Adipocyte (in vitro differentiated cells): ENCODE results near the gene YKT6.

Source experiments
- DNase-seq: peaks from one replicate; pipeline ENCODE4 v3.0.0-alpha.2; 2015; ENCODE audit warnings: low read depth
- H3K27me3 ChIP-seq: replicated peaks from 2 replicates; pipeline ENCODE4 v1.7.0; 2013; ENCODE audit warnings: mild to moderate bottlenecking, low read length, moderate library complexity; ENCODE audit not compliant: control insufficient read depth, insufficient read depth
- H3K36me3 ChIP-seq: 2 replicates; pipeline ENCODE4 v1.7.0; 2013; ENCODE audit warnings: low read length, mild to moderate bottlenecking, moderate library complexity; ENCODE audit not compliant: control insufficient read depth, insufficient read depth, severe bottlenecking
- H3K4me1 ChIP-seq: 2 replicates; pipeline ENCODE4 v1.7.0; 2013; ENCODE audit warnings: mild to moderate bottlenecking, low read length, moderate library complexity; ENCODE audit not compliant: control insufficient read depth, insufficient read depth
- H3K4me3 ChIP-seq: 2 replicates; pipeline ENCODE4 v1.7.0; 2013; ENCODE audit warnings: mild to moderate bottlenecking, low read length, moderate library complexity
- H3K9ac ChIP-seq: 2 replicates; pipeline ENCODE4 v1.7.0; 2013; ENCODE audit warnings: mild to moderate bottlenecking, low read length, moderate library complexity
- H3K9me3 ChIP-seq: 2 replicates; pipeline ENCODE4 v1.7.0; 2013; ENCODE audit warnings: mild to moderate bottlenecking, low read length, moderate library complexity; ENCODE audit not compliant: control insufficient read depth

YKT6 gene

GRCh38 chr7:44229546-44230105, 28.8 kb downstream of the YKT6 start:
- Histone ChIP-seq H3K4me3 (no peak overlapping the region), H3K9me3 (no peaks in the 10 kb centered on the region), H3K36me3 (no peaks in the 10 kb centered on the region), H3K9ac (no peak overlapping the region), H3K27me3 (peaks cover 20% of the 10 kb centered on the region), H3K4me1 (no peaks in the 10 kb centered on the region)
- DNase-seq: no peak

GRCh38 chr7:44230286-44230685, 29.5 kb downstream of the YKT6 start:
- Histone ChIP-seq H3K4me3 (no peak overlapping the region), H3K27me3 (peaks cover 16% of the 10 kb centered on the region), H3K4me1 (no peaks in the 10 kb centered on the region), H3K36me3 (no peaks in the 10 kb centered on the region), H3K9me3 (no peaks in the 10 kb centered on the region), H3K9ac (no peak overlapping the region)
- no peak for DNase-seq

- no peaks in the 10 kb centered on the region for H3K9me3 ChIP-seq
- no peak overlapping the region for H3K4me3 ChIP-seq
- no peak overlapping the region for H3K9ac ChIP-seq
- H3K27me3 ChIP-seq: peaks cover 8% of the 10 kb centered on the region
- no peaks in the 10 kb centered on the region for H3K4me1 ChIP-seq
- no peaks in the 10 kb centered on the region for H3K36me3 ChIP-seq
- DNase-seq: no peak
These were observed 30.3 kb downstream of the YKT6 start for GRCh38 chr7:44231088-44231487.

- H3K36me3 ChIP-seq: no peaks in the 10 kb centered on the region
- H3K4me3 ChIP-seq: no peak overlapping the region
- no peak for DNase-seq
- H3K4me1 ChIP-seq: no peaks in the 10 kb centered on the region
- no peaks in the 10 kb centered on the region for H3K9me3 ChIP-seq
- H3K27me3 ChIP-seq: peaks cover 6% of the 10 kb centered on the region
- H3K9ac ChIP-seq: no peak overlapping the region
These were observed 31.6 kb downstream of the YKT6 start for GRCh38 chr7:44232396-44232795.

- no peaks in the 10 kb centered on the region for H3K36me3 ChIP-seq
- H3K4me1 ChIP-seq: no peaks in the 10 kb centered on the region
- DNase-seq: no peak
- no peak overlapping the region for H3K4me3 ChIP-seq
- H3K27me3 ChIP-seq: peaks cover 7% of the 10 kb centered on the region
- H3K9me3 ChIP-seq: no peaks in the 10 kb centered on the region
- no peak overlapping the region for H3K9ac ChIP-seq
These were observed 32.3 kb downstream of the YKT6 start for GRCh38 chr7:44232901-44233715.

GRCh38 chr7:44235066-44235465, 34.3 kb downstream of the YKT6 start:
- Histone ChIP-seq H3K4me3 (no peak overlapping the region), H3K9ac (no peak overlapping the region), H3K9me3 (no peaks in the 10 kb centered on the region), H3K27me3 (peaks cover 5% of the 10 kb centered on the region), H3K36me3 (no peaks in the 10 kb centered on the region), H3K4me1 (no peaks in the 10 kb centered on the region)
- no peak for DNase-seq

- Histone ChIP-seq H3K4me3 (no peak overlapping the region), H3K36me3 (no peaks in the 10 kb centered on the region)
- DNase-seq: no peak
These were observed 35.0 kb downstream of the YKT6 start for GRCh38 chr7:44235582-44236332.

GRCh38 chr7:44236333-44236728, 35.6 kb downstream of the YKT6 start:
- peaks cover 5% of the 10 kb centered on the region for H3K27me3 ChIP-seq
- H3K4me3 ChIP-seq: no peak overlapping the region
- no peaks in the 10 kb centered on the region for H3K4me1 ChIP-seq
- H3K9me3 ChIP-seq: no peaks in the 10 kb centered on the region
- no peak overlapping the region for H3K9ac ChIP-seq
- DNase-seq: no peak
- H3K36me3 ChIP-seq: no peaks in the 10 kb centered on the region

More at GRCh38 chr7:44235582-44236332, 35.0 kb downstream of the YKT6 start:
- Histone ChIP-seq H3K27me3 (peaks cover 5% of the 10 kb centered on the region), H3K9me3 (no peaks in the 10 kb centered on the region), H3K9ac (no peak overlapping the region), H3K4me1 (no peaks in the 10 kb centered on the region)

- Histone ChIP-seq H3K36me3 (no peaks in the 10 kb centered on the region), H3K4me1 (no peaks in the 10 kb centered on the region), H3K27me3 (peaks cover 5% of the 10 kb centered on the region), H3K9me3 (no peaks in the 10 kb centered on the region), H3K9ac (no peak overlapping the region), H3K4me3 (no peak overlapping the region)
- no peak for DNase-seq
These were observed 36.9 kb downstream of the YKT6 start for GRCh38 chr7:44237696-44238095.

- no peaks in the 10 kb centered on the region for H3K4me1 ChIP-seq
- DNase-seq: no peak
- H3K4me3 ChIP-seq: no peak overlapping the region
- H3K36me3 ChIP-seq: no peaks in the 10 kb centered on the region
- H3K9ac ChIP-seq: no peak overlapping the region
- H3K9me3 ChIP-seq: no peaks in the 10 kb centered on the region
- H3K27me3 ChIP-seq: peaks cover 5% of the 10 kb centered on the region
These were observed 37.4 kb downstream of the YKT6 start for GRCh38 chr7:44238116-44238695.

- H3K4me3 ChIP-seq: no peak overlapping the region
- no peak for DNase-seq
- H3K9me3 ChIP-seq: no peaks in the 10 kb centered on the region
- no peak overlapping the region for H3K9ac ChIP-seq
- peaks cover 5% of the 10 kb centered on the region for H3K27me3 ChIP-seq
- no peaks in the 10 kb centered on the region for H3K4me1 ChIP-seq
- H3K36me3 ChIP-seq: no peaks in the 10 kb centered on the region
These were observed 38.6 kb downstream of the YKT6 start for GRCh38 chr7:44239361-44239760.
